Chondrocyte (in vitro differentiated cells): ENCODE measurements around the gene ARL8B. TPM values are rescaled to one million over a fixed set of nuclear protein-coding genes. Genes with fewer than 3 reads are reported as not detected.
"Not testable (repeated sequence)": the region's sequence is repeated elsewhere in the genome, so short reads cannot be mapped to it uniquely, and the experiment has no call there.

ENCODE experiments used
- DNase-seq: peaks from one replicate; pipeline ENCODE4 v3.0.0; 2021; ENCODE audit warnings: mixed read lengths, low spot score
- H3K27ac Mint-ChIP-seq: one replicate; pipeline ENCODE4 v1.8.0; 2021; ENCODE audit warnings: mild to moderate bottlenecking, moderate library complexity, mixed read lengths; ENCODE audit not compliant: unreplicated experiment
- H3K27me3 Mint-ChIP-seq: 2 replicates; pipeline ENCODE4 v1.8.0; 2021; ENCODE audit warnings: low read depth, mixed read lengths
- H3K36me3 Mint-ChIP-seq: 2 replicates; pipeline ENCODE4 v1.8.0; 2021; ENCODE audit warnings: low read depth, mixed read lengths
- H3K4me1 Mint-ChIP-seq: 2 replicates; pipeline ENCODE4 v1.8.0; 2021; ENCODE audit warnings: low read depth, mild to moderate bottlenecking, mixed read lengths
- H3K4me3 Mint-ChIP-seq: one replicate; pipeline ENCODE4 v1.8.0; 2021; ENCODE audit warnings: mild to moderate bottlenecking, moderate library complexity, mixed read lengths; ENCODE audit not compliant: unreplicated experiment
- H3K9me3 Mint-ChIP-seq: 2 replicates; pipeline ENCODE4 v1.8.0; 2021; ENCODE audit warnings: low read depth, mixed read lengths
- CTCF ChIP-seq: fragments of 200-600 bp; sonication (generic); IDR thresholded peaks from 2 replicates; pipeline ENCODE4 v1.5.0; 2021; ENCODE audit warnings: antibody characterized with exemption, mild to moderate bottlenecking, moderate library complexity
- total RNA-seq: library from RNA; stranded (reverse); gene quantifications from 3 replicates; pipeline ENCODE4 v1.2.1, GENCODE V29; 2021

The ARL8B gene
- total RNA-seq, 1 donor from 2014 or later: 65.8 TPM

GRCh38 chr3:5112043-5112442 lies 10.0 kb upstream of the ARL8B start:
- Mint-ChIP-seq H3K27ac (no peak overlapping the region), H3K9me3 (no peaks in the 10 kb centered on the region), H3K36me3 (no peaks in the 10 kb centered on the region), H3K4me3 (no peak overlapping the region), H3K4me1 (peaks cover 3% of the 10 kb centered on the region), H3K27me3 (no peaks in the 10 kb centered on the region)
- no peak for TF ChIP-seq CTCF
- no peak for DNase-seq

GRCh38 chr3:5113726-5114125 lies 8.4 kb upstream of the ARL8B start:
- not testable (repeated sequence) for H3K9me3 Mint-ChIP-seq, H3K36me3 Mint-ChIP-seq, DNase-seq, H3K4me3 Mint-ChIP-seq, H3K27me3 Mint-ChIP-seq, H3K27ac Mint-ChIP-seq, H3K4me1 Mint-ChIP-seq

- Mint-ChIP-seq H3K27ac (no peak overlapping the region), H3K27me3 (no peaks in the 10 kb centered on the region), H3K4me3 (no peak overlapping the region), H3K36me3 (no peaks in the 10 kb centered on the region), H3K9me3 (no peaks in the 10 kb centered on the region), H3K4me1 (peaks cover 3% of the 10 kb centered on the region)
- DNase-seq: no peak
- no peak for TF ChIP-seq CTCF
These were observed 6.5 kb upstream of the ARL8B start for GRCh38 chr3:5115506-5116162.

- Mint-ChIP-seq H3K4me1 (peaks cover 3% of the 10 kb centered on the region), H3K4me3 (no peak overlapping the region), H3K27me3 (no peaks in the 10 kb centered on the region), H3K36me3 (no peaks in the 10 kb centered on the region), H3K9me3 (no peaks in the 10 kb centered on the region), H3K27ac (no peak overlapping the region)
- no peak for DNase-seq
- TF ChIP-seq CTCF: no peak
These were observed 5.6 kb upstream of the ARL8B start for GRCh38 chr3:5116538-5116937.

- H3K9me3 Mint-ChIP-seq: no peaks in the 10 kb centered on the region
- H3K36me3 Mint-ChIP-seq: no peaks in the 10 kb centered on the region
- H3K4me3 Mint-ChIP-seq: no peak overlapping the region
- DNase-seq: no peak
- no peak for TF ChIP-seq CTCF
- peaks cover 30% of the 10 kb centered on the region for H3K4me1 Mint-ChIP-seq
- H3K27ac Mint-ChIP-seq: no peak overlapping the region
- no peaks in the 10 kb centered on the region for H3K27me3 Mint-ChIP-seq
These were observed 1.6 kb upstream of the ARL8B start for GRCh38 chr3:5120446-5120845.
